8988T (cell line): ENCODE data around the gene PRR20D.
"Not testable (repeated sequence)": the region's sequence is repeated elsewhere in the genome, so short reads cannot be mapped to it uniquely, and the experiment has no call there.

Experiments used
- DNase-seq: peaks from one replicate; pipeline ENCODE4 v3.0.0; 2011

PRR20D gene

GRCh38 chr13:57160332-57160731 is at the start of gene PRR20D:
Gene PRR20D, plus strand, starts transcription at chr13:57160632. Its CDS starts 387 bp downstream, at chr13:57161019.
- DNase-seq: not testable (repeated sequence)

GRCh38 chr13:57114945-57115344 is 45.5 kb upstream of the PRR20D start:
- DNase-seq: no peak

- no peak for DNase-seq
Measured at GRCh38 chr13:57123681-57124080, 36.8 kb upstream of the PRR20D start.

GRCh38 chr13:57128909-57129308 is 31.5 kb upstream of the PRR20D start:
- DNase-seq: no peak

GRCh38 chr13:57136093-57136492 is 24.3 kb upstream of the PRR20D start:
- no peak for DNase-seq

- no peak for DNase-seq
Measured at GRCh38 chr13:57137585-57137984, 22.8 kb upstream of the PRR20D start.

- no peak for DNase-seq
Measured at GRCh38 chr13:57138988-57139387, 21.4 kb upstream of the PRR20D start.

- not testable (repeated sequence) for DNase-seq
Measured at GRCh38 chr13:57139781-57140180, 20.7 kb upstream of the PRR20D start.

GRCh38 chr13:57140235-57140968 is 20.0 kb upstream of the PRR20D start, which contains the start of gene PRR20A:
Gene PRR20A, plus strand, starts transcription at chr13:57140918. Its CDS starts 387 bp downstream, at chr13:57141305.
- not testable (repeated sequence) for DNase-seq

- DNase-seq: not testable (repeated sequence)
Measured at GRCh38 chr13:57147188-57147587, 13.2 kb upstream of the PRR20D start, which contains the start of gene PRR20B. Gene PRR20B, plus strand, starts transcription at chr13:57147488. Its CDS starts 387 bp downstream, at chr13:57147875.

GRCh38 chr13:57148106-57148505 is 12.3 kb upstream of the PRR20D start:
- DNase-seq: not testable (repeated sequence)

GRCh38 chr13:57153761-57154160 is 6.7 kb upstream of the PRR20D start, which contains the start of gene PRR20C:
Gene PRR20C, plus strand, starts transcription at chr13:57154061. Its CDS starts 387 bp downstream, at chr13:57154448.
- DNase-seq: not testable (repeated sequence)

- not testable (repeated sequence) for DNase-seq
Measured at GRCh38 chr13:57166897-57167296, 6.5 kb downstream of the PRR20D start, which contains the start of gene PRR20E. Gene PRR20E, plus strand, starts transcription at chr13:57167197. Its CDS starts 387 bp downstream, at chr13:57167584.

- no peak for DNase-seq
Measured at GRCh38 chr13:57191667-57192066, 31.2 kb downstream of the PRR20D start.

GRCh38 chr13:57212989-57213388 is 52.6 kb downstream of the PRR20D start:
- no peak for DNase-seq
